NAMALWA (cell line): ENCODE measurements around the gene MYBPHL.

Source experiments
- DNase-seq: peaks from one replicate; pipeline ENCODE4 v3.0.0-alpha.2; 2015; ENCODE audit warnings: low spot score

The MYBPHL gene

GRCh38 chr1:109265741-109266330 lies 41.0 kb downstream of the MYBPHL start:
- DNase-seq, result no peak

GRCh38 chr1:109265016-109265415 lies 41.8 kb downstream of the MYBPHL start:
- DNase-seq, result no peak

GRCh38 chr1:109264379-109264755 lies 42.4 kb downstream of the MYBPHL start:
- DNase-seq, result no peak

GRCh38 chr1:109263597-109264378 lies 43.0 kb downstream of the MYBPHL start:
- peak; percentile 74 for DNase-seq

- no peak for DNase-seq
These were observed 43.6 kb downstream of the MYBPHL start for GRCh38 chr1:109263234-109263596.

GRCh38 chr1:109262231-109263055 lies 44.4 kb downstream of the MYBPHL start:
- no peak for DNase-seq

- no peak for DNase-seq
These were observed 45.2 kb downstream of the MYBPHL start for GRCh38 chr1:109261578-109261977.

- no peak for DNase-seq
These were observed 45.8 kb downstream of the MYBPHL start for GRCh38 chr1:109261006-109261405.

- no peak for DNase-seq
These were observed 46.9 kb downstream of the MYBPHL start for GRCh38 chr1:109259674-109260557.

- DNase-seq, result no peak
These were observed 48.0 kb downstream of the MYBPHL start for GRCh38 chr1:109258481-109259466.

- no peak for DNase-seq
These were observed 49.0 kb downstream of the MYBPHL start for GRCh38 chr1:109257682-109258421.

GRCh38 chr1:109256971-109257681 lies 49.7 kb downstream of the MYBPHL start:
- DNase-seq, result no peak

GRCh38 chr1:109256085-109256484 lies 50.7 kb downstream of the MYBPHL start:
- no peak for DNase-seq

- no peak for DNase-seq
These were observed 51.1 kb downstream of the MYBPHL start for GRCh38 chr1:109255678-109256077.

GRCh38 chr1:109255097-109255651 lies 51.6 kb downstream of the MYBPHL start:
- DNase-seq, result no peak

GRCh38 chr1:109254621-109255096 lies 52.2 kb downstream of the MYBPHL start:
- DNase-seq, result no peak

- DNase-seq, result no peak
These were observed 52.8 kb downstream of the MYBPHL start for GRCh38 chr1:109253803-109254620.
